Measurements from ENCODE around the gene BBS2. TPM values are rescaled to one million over a fixed set of nuclear protein-coding genes. Genes with fewer than 3 reads are reported as not detected.
A peak's percentile ranks its signal among the peaks of the same experiment; 100 is the strongest.

Gene BBS2
- total and polyA plus RNA-seq, 2 experiments from 2014 or later: 13.7 to 25.2 TPM

- Histone ChIP-seq H2AFZ (no peak overlapping the region), H3K4me2 (no peak overlapping the region), H3K9me2 (ENCODE audit: insufficient read depth) (no peaks in the 10 kb centered on the region), H3K27me3 (ENCODE audit: insufficient read depth) (no peaks in the 10 kb centered on the region), H3K36me3 (ENCODE audit: insufficient read depth) (peaks cover 23% of the 10 kb centered on the region), H3F3A (replicated peaks; ENCODE audit: low read depth) (no peaks in the 10 kb centered on the region), H4K20me1 (replicated peaks; ENCODE audit: insufficient read depth) (no peaks in the 10 kb centered on the region; the same call in 1 of the 2 replicates), H3K79me2 (replicated peaks; ENCODE audit: insufficient read depth) (no peaks in the 10 kb centered on the region), H3K4me1 (ENCODE audit: insufficient read depth) (no peaks in the 10 kb centered on the region; the same call in 1 of the 2 replicates), H3K4me3 (no peak overlapping the region), H3K27ac (ENCODE audit: low read depth) (no peak overlapping the region)
- Mint-ChIP-seq H3K9me3 (no peaks in the 10 kb centered on the region), H3K4me3 (no peak overlapping the region), H3K4me1 (peaks cover 9% of the 10 kb centered on the region; the same call in 2 of the 3 replicates), H3K27ac (peak overlapping the region; percentile 42), H3K27me3 (ENCODE audit: insufficient read depth, low read depth, poor library complexity) (no peaks in the 10 kb centered on the region), H3K36me3 (ENCODE audit: low read depth) (peaks cover 37% of the 10 kb centered on the region)
- DNase-seq (ENCODE audit: low spot score) (peak; percentile 43), ATAC-seq (peak; percentile 81)
- TF ChIP-seq EZH2phosphoT487 (IDR thresholded peaks at IDR 0.05; ENCODE audit: unreplicated experiment) (no peak), ZNF331 (CRISPR knock-in tag; IDR thresholded peaks at IDR 0.05; ENCODE audit: low read depth) (no peak), NANOG (IDR thresholded peaks at IDR 0.05; ENCODE audit: borderline replicate concordance) (no peak), STAT1 (IDR thresholded peaks at IDR 0.05; ENCODE audit: unreplicated experiment) (no peak), EZH2 (IDR thresholded peaks at IDR 0.05; ENCODE audit: low read depth, unreplicated experiment) (no peak), ZNF462 (CRISPR knock-in tag; IDR thresholded peaks at IDR 0.05) (no peak), JUNB (IDR thresholded peaks at IDR 0.05; ENCODE audit: unreplicated experiment) (no peak), CTCF (conservative IDR thresholded peaks at IDR 0.05; ENCODE audit: low read depth in 2 of 2) (no peak), CREB1 (CRISPR knock-in tag; IDR thresholded peaks at IDR 0.05; ENCODE audit: low read depth) (no peak), REST (IDR thresholded peaks at IDR 0.05; ENCODE audit: unreplicated experiment) (no peak), ZNF114 (CRISPR knock-in tag; IDR thresholded peaks at IDR 0.05) (no peak), ETS1 (IDR thresholded peaks at IDR 0.05) (no peak), POLR2AphosphoS5 (IDR thresholded peaks at IDR 0.05; ENCODE audit: low read depth) (no peak)
Measured at GRCh38 chr16:56479469-56479868, 40.4 kb downstream of the BBS2 start.
